MCF 10A (cell line): ENCODE data around the gene CLEC4G. TPM values are rescaled to one million over a fixed set of nuclear protein-coding genes. Genes with fewer than 3 reads are reported as not detected.

Experiments
- BruUV-seq: library from RNA; stranded (reverse); fragments of 400-500 nt; replicated peaks from 2 replicates; lab custom pipeline; 2021; lab: Mats Ljungman, UMichigan
- CTCF ChIA-PET: fragments of 300-600 bp; sonication (Branson Sonifier 250); formaldehyde crosslinking; extraction: SDS; loops from one replicate; lab custom pipeline; 2021; ENCODE audit warnings: antibody characterized with exemption, inconsistent platforms; lab: Yijun Ruan, JAX
- POLR2A ChIA-PET: fragments of 300-600, 350-650 bp; sonication (Branson Sonifier 250); formaldehyde crosslinking; extraction: SDS; loops from one replicate; lab custom pipeline; 2020; ENCODE audit warnings: antibody characterized with exemption, inconsistent platforms; lab: Yijun Ruan, JAX
- DNase-seq: peaks from one replicate; pipeline ENCODE4 v3.0.0-alpha.2; 2018; ENCODE audit not compliant: unreplicated experiment
- H3K27ac Mint-ChIP-seq: one replicate; pipeline ENCODE4 v1.8.0; 2022; ENCODE audit warnings: mild to moderate bottlenecking, low read depth, mixed read lengths; ENCODE audit not compliant: unreplicated experiment
- H3K27me3 Mint-ChIP-seq: one replicate; pipeline ENCODE4 v1.8.0; 2022; ENCODE audit warnings: mixed read lengths; ENCODE audit not compliant: insufficient read depth, unreplicated experiment
- H3K36me3 Mint-ChIP-seq: one replicate; pipeline ENCODE4 v1.8.0; 2022; ENCODE audit warnings: mild to moderate bottlenecking, moderate library complexity, mixed read lengths; ENCODE audit not compliant: insufficient read depth, unreplicated experiment
- H3K4me1 Mint-ChIP-seq: one replicate; pipeline ENCODE4 v1.8.0; 2022; ENCODE audit warnings: mixed read lengths; ENCODE audit not compliant: insufficient read depth, unreplicated experiment
- H3K4me3 Mint-ChIP-seq: one replicate; pipeline ENCODE4 v1.8.0; 2022; ENCODE audit warnings: mild to moderate bottlenecking, moderate library complexity, mixed read lengths; ENCODE audit not compliant: unreplicated experiment
- H3K9me3 Mint-ChIP-seq: one replicate; pipeline ENCODE4 v1.8.0; 2022; ENCODE audit warnings: mixed read lengths; ENCODE audit not compliant: unreplicated experiment
- CTCF ChIP-seq: fragments of 200-600 bp; IDR thresholded peaks from one replicate; pipeline ENCODE4 v1.8.0; 2022; ENCODE audit warnings: antibody characterized with exemption, mild to moderate bottlenecking; ENCODE audit not compliant: unreplicated experiment
- intact Hi-C: fragments of 100-400 bp; cut with micrococcal nuclease; formaldehyde crosslinking; loops from 2 replicates; pipeline ENCODE4 v1.14.1; 2022
- total RNA-seq: library from RNA; stranded (reverse); gene quantifications from 2 replicates; pipeline ENCODE4 v1.2.3, GENCODE V29; 2022

CLEC4G gene
- total RNA-seq, 1 experiment from 2014 or later, result not detected

- Mint-ChIP-seq H3K36me3 (no peaks in the 10 kb centered on the region), H3K27me3 (peaks cover 95% of the 10 kb centered on the region), H3K4me1 (peaks cover 6% of the 10 kb centered on the region), H3K4me3 (no peak overlapping the region), H3K27ac (no peak overlapping the region), H3K9me3 (no peaks in the 10 kb centered on the region)
- ChIA-PET POLR2A (no interaction called here), CTCF (interaction anchor here (0.9 kb wide), 1 partner anchor 60 kb away, joined by 3 read pairs; no protein-coding TSS in a partner anchor)
- no TSS peak for BruUV-seq
- intact Hi-C loops, result no loop called here
- no peak for DNase-seq
- TF ChIP-seq CTCF, result no peak
These were observed 8.1 kb upstream of the CLEC4G start for GRCh38 chr19:7739801-7740681.

- Mint-ChIP-seq H3K36me3 (no peaks in the 10 kb centered on the region), H3K4me1 (peaks cover 9% of the 10 kb centered on the region), H3K4me3 (no peak overlapping the region), H3K27ac (no peak overlapping the region), H3K27me3 (peaks cover 95% of the 10 kb centered on the region), H3K9me3 (no peaks in the 10 kb centered on the region)
- no peak for DNase-seq
- CTCF ChIA-PET, result interaction anchor here (0.9 to 1.3 kb wide), 3 partner anchors 8 to 61 kb away, joined by 3 to 4 read pairs (median 4); partner anchors contain the start of gene CD209
- TF ChIP-seq CTCF, result no peak
- no TSS peak for BruUV-seq
- intact Hi-C loops, result no loop called here
- POLR2A ChIA-PET, result interaction anchor here (0.7 kb wide), 1 partner anchor 971 kb away, joined by 3 read pairs; no protein-coding TSS in a partner anchor
These were observed 7.4 kb upstream of the CLEC4G start for GRCh38 chr19:7739211-7739755.

GRCh38 chr19:7738023-7738422, 6.1 kb upstream of the CLEC4G start:
- Mint-ChIP-seq H3K27ac (no peak overlapping the region), H3K4me3 (no peak overlapping the region), H3K4me1 (peaks cover 11% of the 10 kb centered on the region), H3K27me3 (peaks cover 87% of the 10 kb centered on the region), H3K9me3 (no peaks in the 10 kb centered on the region), H3K36me3 (no peaks in the 10 kb centered on the region)
- BruUV-seq, result no TSS peak
- CTCF ChIA-PET, result interaction anchor here (0.7 to 1.3 kb wide), 3 partner anchors 10 to 57 kb away, joined by 3 to 4 read pairs (median 4); partner anchors contain the start of genes CD209 and TRAPPC5
- no peak for DNase-seq
- POLR2A ChIA-PET, result no interaction called here
- intact Hi-C loops, result no loop called here
- TF ChIP-seq CTCF, result no peak

GRCh38 chr19:7737215-7737614, 5.3 kb upstream of the CLEC4G start:
- Mint-ChIP-seq H3K27ac (no peak overlapping the region), H3K4me3 (no peak overlapping the region), H3K9me3 (no peaks in the 10 kb centered on the region), H3K4me1 (peaks cover 11% of the 10 kb centered on the region), H3K36me3 (no peaks in the 10 kb centered on the region), H3K27me3 (peaks cover 79% of the 10 kb centered on the region)
- POLR2A ChIA-PET, result no interaction called here
- no peak for TF ChIP-seq CTCF
- no peak for DNase-seq
- CTCF ChIA-PET, result no interaction called here
- BruUV-seq, result no TSS peak
- intact Hi-C loops, result no loop called here
